Posterior vena cava (tissue), 2 donors: ENCODE data around the gene SKP1. TPM values are rescaled to one million over a fixed set of nuclear protein-coding genes. Genes with fewer than 3 reads are reported as not detected.
A peak's percentile ranks its signal among the peaks of the same experiment; 100 is the strongest.

Source experiments
- DNase-seq: peaks from one replicate; pipeline ENCODE4 v3.0.0-alpha.2; 2020; ENCODE audit warnings: low spot score
- intact Hi-C, 2 donors: fragments of 100-400 bp; cut with DNase I; formaldehyde crosslinking; loops; one replicate each; pipeline versions ENCODE4 v1.14.1 to v1.14.2; 2022 to 2023
- total RNA-seq, 2 donors: library from RNA; stranded (reverse); fragmentation: NEBNext Ultra II Directional; extraction: Animal tissue kit (Norgen Biotek cat#: 25700); gene quantifications; one replicate each; pipeline ENCODE4 v1.2.1, GENCODE V29; 2021
- donor health status: DM: yes; HTN: yes; CAD: no.
- donor health status: DM: yes; HTN: yes; CAD: no.

The SKP1 gene
- total RNA-seq, 2 donors from 2014 or later: 321 to 334 TPM

DNA sequence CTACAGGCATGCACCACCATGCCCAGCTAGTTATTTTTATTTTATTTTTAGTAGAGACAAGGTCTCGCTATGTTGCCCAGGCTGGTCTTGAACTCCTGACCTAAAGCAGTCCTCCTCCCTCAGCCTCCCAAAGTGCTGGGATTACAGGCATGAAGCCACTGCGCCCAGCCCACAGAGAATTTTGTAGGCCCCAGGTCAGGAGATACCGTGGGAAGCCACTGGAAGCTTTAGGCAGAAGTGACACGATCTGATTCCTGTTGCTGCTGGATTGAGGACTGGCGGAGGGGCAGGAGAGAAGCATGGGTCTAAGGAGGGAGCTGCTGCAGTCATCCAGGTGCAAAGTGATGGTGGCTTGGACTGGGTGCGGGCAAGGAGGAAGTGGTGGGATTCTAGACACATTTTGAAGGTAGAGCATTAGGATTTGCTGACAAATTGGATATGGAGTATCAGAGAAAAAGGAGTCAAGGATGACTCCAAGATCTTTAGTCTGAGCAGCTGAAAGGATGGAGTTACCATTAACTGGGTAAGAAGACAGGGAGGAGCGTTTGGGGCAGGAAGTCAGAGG, 41.6 kb downstream of the SKP1 start:
- DNase-seq: no peak
- intact Hi-C loops: no loop called here

DNA sequence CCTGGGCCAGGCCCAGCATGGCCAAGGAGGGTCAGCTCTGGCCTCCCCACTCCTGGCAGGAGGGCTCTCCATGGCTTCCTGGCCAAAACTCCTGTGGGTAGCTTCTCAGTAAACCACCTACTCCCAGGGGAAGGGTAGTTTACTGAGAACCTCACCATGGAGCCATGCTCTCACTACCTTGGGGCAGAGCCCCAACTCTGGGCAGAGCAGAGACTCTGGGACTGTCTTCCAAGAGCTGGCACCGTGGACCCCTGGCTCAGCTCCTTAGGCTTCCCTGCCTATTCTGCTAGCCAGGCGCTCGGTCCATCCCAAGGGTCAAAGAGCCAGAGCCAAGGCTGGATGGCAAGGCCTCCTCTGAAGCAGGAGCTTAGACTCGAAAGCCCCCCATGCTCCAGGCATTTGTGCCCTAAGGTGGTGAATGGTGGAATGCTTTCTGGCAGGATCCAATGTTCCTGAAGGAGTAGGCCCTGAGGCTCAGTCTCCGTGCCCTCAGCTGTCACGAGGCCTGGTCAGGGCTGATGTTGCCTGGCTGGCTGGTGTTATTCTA, 42.7 kb downstream of the SKP1 start:
- peak; percentile 62 for DNase-seq
- intact Hi-C loops: no loop called here

DNA sequence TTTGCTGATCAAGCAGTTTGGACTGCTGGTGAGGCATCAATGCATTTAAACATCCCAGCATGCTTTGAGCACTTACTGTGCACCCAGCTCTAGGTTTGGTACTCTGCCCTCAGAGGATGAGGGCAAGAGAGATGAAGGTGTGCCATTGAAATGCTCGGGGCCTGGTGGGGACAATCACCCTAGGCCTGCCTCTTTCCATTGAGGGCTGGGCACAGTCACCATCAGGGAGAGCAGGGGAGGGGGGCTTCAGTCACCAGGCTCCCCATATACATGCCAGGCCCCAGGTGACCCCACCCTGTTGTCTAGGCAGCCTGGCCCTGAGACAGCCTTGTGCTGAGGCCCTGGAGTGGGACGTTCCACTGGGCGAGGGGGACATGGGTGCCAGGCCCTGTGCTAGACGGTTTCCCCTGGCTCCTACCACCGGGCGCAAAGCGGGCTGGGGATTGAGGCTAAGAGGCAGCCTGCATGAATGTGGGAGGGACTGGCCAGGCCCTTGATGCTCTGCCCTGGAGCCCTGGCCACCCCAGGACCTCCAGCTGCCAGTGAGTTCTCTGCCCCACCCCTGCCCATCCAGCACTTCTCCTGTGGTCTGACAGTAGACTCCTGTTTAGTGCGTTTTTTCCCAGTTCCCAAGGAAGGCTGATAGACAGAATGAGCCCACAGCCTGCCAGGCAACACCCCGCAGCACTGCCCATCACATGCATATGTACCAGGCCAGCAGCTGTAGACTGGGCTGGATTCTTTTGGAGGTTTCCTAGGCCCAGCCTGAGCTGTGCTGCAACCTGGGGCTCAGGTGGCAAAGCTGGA, 43.4 kb downstream of the SKP1 start:
- intact Hi-C loops: no loop called here
- DNase-seq: peak; percentile 81

DNA sequence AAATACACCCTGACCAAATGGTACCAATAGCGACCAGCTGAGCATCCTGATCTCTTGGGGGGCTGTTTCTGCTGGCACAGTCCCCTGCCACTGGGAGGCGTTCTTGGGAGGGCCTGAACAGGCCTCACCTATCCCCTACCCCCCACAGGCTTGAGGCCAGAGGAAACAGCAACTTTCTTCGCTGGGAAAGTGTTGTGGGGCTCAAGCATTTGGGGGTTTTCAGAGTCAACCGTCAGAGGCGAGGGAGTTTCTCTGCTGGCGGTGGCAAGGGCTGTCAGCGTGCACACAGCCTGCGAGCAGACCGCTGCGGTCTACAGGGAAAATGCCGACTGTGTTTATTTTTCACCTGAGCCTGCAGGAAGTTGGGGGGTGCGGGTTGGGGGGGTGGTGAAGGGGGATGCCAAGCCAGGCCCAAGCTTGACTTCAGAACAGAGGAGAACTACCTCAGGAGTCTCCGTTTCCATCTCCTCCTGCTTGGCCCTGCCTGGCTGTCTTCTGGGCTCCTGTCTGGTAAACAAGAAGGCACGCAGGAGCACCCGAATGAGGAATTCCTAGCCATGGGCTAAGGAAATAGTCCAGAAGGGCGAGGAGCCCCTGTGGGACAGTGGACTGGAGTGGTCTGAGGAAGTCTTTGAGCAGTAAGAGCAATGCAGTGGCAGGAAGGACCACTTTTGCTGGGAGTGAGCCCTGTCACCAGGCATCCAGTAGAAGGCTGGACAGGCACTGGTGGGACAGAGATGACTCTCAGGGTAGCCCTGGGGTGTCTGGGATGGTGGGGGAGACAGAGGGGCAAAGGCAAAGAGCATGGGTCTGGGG, 44.2 kb downstream of the SKP1 start:
- DNase-seq: peak; percentile 65
- intact Hi-C loops: no loop called here

DNA sequence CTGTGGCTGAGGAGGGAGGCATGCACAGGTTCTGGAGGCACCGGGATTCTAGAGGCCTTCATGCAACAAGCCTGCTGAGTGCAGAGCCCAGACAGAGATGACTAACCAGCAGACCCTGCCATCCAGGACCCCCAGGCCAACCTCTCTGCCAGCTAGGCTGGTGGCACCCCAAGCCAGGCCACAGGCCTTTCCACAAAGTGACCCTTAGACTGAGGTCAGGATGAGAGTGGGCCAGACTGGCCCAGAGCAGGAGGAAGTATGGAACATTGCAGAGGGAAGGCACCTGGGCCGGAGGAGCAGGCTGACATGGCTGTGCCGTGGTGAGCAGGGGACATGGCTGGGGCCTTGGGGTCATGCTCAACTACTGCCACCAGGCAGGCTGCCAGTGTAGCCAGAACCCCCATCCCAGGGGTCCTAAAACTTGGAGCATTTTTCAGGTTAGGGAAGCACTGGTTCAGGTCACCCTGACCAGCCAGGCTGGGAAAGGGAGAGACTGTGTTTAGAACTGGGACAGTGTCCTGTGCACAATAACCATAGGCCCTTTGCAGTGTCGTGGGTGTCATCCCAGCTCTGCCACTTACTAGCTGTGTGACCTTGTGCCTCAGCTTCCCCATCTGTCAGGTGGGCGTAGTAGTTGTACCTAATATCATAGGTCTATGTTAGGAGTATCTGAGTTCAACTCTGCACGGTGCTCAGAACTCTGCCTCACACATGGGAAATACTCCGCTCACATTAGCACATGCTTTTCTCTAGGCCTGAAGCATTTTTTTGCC, 45.0 kb downstream of the SKP1 start:
- DNase-seq: peak; percentile 35
- intact Hi-C loops: loop anchor here in 1 of 2 donors (2.0 kb wide), 1 partner anchor 69 kb away; no protein-coding TSS in a partner anchor

DNA sequence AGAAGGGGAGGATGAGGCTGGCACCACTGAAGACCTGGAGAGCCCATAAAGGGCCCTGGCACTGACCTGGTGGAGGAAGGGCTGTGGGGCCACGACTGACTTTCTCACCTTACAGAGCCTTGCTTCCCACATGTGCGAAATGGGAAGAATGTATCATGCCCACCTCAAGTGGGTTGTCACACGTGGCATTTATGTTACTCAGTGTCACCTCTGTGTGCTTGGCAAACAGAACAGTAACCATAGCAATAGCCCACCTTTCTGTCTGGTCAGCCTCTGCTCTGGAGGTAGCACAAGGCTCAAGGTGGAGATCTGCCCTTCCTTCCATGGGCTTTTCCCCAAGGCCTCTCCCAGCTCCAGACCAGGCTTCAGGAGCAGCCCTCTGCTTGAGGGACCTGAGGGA, 45.6 kb downstream of the SKP1 start:
- intact Hi-C loops: loop anchor here in 1 of 2 donors (2.0 kb wide), 1 partner anchor 68 kb away; no protein-coding TSS in a partner anchor
- no peak for DNase-seq

DNA sequence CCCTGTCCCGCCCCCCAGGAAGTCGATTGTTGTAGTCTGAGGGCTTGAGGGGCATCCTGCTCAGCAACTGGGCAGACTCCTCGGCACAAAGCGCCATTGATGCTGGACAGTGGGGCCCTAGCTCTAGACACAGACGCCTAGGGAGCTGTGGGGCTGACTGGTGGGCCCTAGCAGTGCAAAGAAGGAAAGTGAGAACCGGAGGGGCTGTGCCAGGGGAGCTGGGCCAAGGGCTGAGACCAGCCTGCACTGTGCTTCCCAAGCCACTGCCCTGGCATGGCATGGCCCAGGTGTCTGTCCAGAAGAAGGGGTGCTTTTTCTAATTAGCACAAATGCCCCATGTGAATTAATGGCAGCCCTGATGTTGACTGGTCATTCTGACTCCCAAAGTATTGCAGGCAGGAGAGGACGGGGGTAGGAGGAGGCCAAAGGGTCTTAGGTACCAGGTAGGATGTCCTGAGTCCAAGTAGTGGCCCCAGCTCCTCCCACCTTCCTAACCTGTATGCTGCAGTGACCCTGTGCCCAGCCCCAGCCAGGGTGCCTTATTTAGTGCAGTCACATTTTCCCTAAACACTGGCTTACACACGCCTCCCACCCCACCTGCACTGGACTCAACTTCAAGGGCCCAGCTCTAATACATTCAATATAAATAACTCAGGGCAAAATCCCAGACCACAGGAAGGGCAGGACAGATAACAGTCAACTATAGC, 46.4 kb downstream of the SKP1 start:
- intact Hi-C loops: loop anchor here in 1 of 2 donors (2.0 kb wide), 1 partner anchor 68 kb away; no protein-coding TSS in a partner anchor
- no peak for DNase-seq

DNA sequence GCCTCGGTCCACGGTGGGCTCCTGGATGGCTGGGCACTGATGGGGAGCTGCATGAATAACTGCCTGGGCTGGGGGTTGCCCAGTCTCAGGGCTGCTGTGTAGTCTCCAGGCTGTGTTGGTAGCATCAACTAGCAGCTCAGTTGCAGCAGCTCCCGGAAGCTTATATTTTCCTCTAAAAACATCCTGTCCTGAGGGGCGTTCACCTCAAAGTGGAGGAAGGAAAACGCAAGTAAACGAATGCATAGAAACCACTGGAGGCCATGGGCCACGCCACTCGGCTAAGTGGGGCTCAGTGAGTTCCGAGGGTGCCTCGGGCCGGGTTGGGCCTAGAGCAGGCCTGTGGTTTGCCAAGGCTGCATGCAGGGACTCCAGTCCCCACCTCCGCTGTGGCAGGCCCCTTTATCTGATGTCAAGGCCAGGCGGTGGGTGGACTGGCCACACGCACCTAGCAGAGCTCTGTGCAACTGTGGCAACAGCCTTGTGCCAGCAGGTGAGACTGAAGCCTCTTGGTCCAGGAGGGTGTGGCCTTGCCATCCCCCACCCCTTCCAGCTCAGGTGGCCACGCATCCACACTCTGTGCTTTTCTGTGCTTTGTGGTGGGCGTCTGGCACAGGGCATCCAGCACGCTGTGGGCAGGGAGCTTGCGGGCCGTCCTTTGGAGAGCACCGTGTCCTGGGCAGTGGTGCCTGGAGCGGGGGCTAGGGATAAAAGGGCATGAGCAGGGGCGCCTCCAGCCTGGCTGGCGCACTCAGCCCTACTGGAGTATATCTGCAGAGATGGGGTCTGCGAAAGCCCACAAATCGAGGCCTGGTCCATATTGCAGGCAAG, 47.1 kb downstream of the SKP1 start:
- no peak for DNase-seq

DNA sequence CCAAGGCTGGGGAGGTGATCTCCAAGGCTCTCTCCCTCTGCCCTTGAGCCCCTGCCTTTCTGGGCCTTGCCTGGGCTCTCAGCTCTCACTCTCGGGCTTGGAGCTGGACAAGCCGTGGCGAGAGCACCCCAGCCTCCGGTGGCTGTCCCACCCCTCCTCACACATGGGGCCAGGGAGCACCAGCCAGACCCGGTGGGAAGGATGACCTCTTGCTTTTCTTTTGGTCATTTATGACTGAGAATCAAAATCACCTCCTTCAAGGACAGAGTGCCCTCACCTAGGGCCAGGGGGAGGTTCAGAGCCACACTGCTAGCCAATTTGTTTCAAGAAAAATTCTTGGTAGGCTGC, 48.1 kb downstream of the SKP1 start:
- intact Hi-C loops: no loop called here
- DNase-seq: no peak

More for the DNA sequence above, 47.1 kb downstream of the SKP1 start:
- intact Hi-C loops: loop anchor here in 1 of 2 donors (2.0 kb wide), 1 partner anchor 67 kb away; no protein-coding TSS in a partner anchor

DNA sequence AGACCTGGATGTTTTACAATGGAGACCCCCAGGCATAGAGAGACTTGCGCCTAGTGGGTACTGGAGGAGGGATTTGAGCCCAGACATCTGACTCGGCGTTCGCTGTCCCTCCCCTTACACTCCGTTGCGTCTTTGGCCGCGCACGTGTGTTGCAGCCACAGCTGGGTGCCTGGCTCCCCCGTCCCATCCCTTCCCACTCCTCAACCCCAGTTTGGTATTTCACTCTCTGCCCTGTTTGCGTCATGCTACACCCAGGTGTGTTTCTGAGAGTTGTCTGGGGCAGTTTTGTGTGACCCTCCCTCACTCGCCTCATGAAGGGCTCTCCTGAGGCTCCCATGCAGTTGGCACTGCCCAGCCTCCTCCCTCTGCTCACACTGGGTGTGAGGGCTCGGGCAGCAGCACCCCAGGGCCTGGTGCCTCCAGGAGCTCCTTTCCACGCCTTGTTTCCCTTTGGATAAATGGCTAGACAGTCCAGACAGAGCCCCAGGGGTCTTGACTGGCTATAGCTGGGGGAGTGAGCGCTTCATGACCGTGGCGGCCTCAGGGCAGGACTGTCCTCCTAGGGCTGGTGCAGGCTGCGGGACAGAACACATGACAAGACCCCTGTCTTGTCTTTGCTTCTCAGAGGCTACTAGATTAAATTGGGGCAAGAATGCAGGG, 48.6 kb downstream of the SKP1 start:
- no peak for DNase-seq
- intact Hi-C loops: no loop called here

DNA sequence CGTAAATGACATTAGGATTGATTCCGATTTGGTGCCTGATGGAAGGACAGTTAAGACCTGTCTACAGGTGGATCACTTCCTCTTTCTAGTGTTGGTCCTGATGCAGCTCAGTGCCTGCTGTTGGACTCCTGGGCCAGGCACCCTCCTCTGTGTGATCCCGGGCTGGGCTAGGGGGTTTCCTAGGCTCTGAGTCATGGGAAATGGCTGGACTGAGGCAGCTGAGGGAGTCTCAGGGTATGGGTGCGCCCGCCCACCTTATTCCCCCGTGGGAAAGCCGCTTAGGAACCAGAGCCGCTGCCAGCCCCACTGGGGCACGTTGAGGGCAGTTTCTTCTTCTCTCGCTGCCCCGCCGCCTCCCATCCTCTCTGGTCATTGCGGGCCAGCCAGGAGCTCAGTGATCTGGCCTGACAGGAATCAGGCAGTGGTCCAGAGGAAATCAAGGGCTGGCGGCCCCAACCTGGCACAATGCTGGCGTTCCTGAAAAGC, 49.3 kb downstream of the SKP1 start:
- no peak for DNase-seq
- intact Hi-C loops: no loop called here

DNA sequence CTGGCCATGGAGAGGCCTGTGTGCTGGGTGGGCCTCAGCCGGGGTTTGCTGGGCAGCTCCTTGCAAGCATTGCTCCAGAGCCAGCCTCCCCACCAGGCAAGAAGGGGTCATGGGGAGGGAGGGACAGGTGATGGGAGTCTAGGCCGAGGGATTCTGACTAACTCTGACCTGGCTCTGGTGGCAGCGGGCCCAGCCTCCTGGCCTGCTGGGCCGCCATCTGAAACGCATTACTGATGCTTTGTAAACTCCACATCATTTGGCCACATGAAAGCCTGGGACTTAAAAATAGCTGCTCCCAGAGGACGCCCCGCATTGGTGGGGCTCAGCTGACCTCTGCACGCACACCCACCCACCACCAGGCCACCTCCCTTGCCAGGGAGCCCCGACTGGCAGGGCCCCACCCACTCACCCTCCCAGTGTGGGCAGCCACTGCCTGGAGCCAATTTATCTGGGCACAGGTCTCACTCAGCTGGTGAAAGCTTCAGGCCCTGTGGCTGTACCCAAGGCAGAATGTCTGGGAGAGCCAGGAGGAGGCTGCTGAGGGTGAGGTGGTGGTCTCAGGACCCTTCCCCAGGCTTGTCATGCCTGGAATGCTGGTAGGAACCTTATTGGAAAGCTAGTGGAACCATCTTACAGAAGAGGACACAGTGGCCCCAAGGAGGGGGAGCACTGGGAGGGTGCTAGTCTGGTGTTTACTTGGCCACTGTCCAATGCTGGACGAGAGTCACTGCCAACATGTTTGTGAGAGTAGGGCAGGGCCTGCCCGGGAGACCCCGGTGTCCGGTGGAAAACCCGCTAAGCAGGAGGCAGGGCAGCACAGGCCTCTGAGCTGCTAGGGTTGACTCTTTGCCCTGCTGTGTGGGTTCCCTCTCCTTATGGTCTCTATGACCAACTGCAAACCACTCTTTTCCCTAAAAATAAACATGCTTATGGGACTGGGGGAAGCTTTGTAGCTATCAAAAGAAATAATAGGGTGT, 51.4 kb downstream of the SKP1 start:
- no peak for DNase-seq
- intact Hi-C loops: no loop called here

DNA sequence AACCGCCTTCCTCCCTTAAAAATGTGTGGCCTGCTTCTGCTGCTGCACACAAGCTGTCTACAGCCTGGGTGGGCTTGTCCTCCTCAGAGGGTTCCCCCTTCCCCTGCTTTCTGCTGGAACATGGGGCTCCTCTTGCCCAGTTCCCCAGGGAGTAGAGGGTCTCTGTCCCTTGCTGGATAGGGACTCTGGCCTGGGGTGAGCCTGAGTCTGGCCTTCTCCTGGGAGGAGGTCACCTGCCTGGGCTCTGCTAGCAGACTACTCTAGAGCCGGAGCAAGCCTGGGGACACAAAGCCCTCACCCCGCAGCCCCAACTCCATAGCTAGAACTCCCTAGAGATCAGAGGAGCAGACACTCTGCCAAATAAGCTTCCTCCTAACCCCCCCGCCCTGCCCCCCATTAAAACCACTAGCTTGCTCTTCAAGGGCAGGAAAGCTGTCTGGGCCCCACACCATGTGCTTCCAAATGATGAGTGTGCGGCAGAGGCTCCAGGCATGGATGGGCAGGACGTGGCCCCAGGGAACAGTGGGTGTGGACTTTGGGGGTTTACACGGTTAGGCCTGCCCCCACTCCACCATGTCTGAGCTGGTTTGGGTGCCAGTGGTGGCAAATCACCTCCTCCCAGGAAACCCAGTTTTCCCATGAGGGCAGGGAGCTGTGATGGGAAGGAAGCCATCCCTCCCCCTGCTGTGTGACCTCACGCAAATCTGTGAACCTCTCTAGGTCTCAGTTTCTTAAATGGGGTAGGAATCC, 52.3 kb downstream of the SKP1 start:
- DNase-seq: no peak
- intact Hi-C loops: no loop called here

DNA sequence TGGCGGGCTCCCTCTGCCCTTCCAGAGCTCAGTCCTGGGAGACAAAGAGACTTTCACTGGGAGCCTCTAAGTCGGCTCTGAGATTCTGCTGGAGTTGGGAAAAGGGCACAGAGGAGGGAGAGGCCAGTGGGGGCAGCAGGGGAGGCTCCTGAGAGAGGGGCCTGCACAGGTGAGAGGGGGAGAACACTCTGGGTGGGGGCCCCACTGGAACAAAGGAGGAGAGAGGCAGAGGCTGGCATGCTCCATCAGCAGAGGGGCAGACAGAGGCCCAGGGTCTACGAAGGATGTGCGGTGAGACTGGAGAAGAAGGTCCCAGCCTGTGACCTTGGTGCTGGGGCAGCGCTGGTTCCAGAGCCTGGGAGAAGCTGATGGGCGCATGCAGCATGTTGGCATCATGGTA, 53.4 kb downstream of the SKP1 start:
- no peak for DNase-seq
- intact Hi-C loops: no loop called here

DNA sequence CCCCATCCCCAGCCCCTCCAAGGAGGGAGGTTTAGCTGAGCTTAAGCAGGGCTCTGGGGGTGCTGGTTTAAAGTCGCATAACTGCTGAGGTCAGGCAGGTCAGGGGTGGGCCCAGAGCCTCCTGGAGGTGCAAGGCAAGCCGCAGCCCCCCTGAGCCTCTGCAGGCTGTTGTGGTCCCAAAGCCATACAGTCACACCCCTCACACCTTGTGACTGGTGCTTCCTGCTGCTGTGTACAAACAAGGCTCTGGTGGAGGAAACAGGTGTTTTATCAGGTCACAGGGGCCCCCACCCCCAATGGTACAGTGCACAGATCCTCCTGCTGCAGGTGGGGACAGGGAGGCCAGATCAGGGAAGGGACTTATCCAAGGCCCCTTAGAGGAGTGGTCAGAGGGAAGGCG, 54.2 kb downstream of the SKP1 start:
- intact Hi-C loops: no loop called here
- DNase-seq: no peak
